Measurements from ENCODE around the gene IMPG2.
"Not testable (repeated sequence)": the region's sequence is repeated elsewhere in the genome, so short reads cannot be mapped to it uniquely, and the experiment has no call there.

Gene IMPG2

DNA sequence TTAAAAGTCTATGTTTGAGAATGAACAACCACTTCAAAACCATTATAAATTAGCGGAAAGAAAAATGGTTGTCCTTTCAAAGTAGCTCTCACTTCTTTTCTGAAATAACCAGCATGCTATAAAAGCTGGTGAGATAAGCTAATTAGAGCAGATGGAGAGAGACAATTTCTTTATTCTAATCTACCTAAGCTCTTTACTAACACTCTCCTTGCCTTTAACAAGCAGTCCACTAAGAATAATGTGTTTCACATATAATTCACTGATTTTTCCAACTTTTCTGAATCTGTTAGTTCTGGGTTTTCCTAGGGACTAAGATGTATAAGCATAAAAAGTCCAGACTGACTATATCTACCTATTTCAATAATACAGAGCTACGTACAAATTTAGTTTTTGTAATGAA, at the start of gene IMPG2:
Gene IMPG2, minus strand, starts transcription at position 101 of the 400 bp plus-strand sequence. CDS start 203 bp downstream, outside the sequence.
- no peak for DNase-seq (ENCODE audit: low read depth in 2 of 2)

DNA sequence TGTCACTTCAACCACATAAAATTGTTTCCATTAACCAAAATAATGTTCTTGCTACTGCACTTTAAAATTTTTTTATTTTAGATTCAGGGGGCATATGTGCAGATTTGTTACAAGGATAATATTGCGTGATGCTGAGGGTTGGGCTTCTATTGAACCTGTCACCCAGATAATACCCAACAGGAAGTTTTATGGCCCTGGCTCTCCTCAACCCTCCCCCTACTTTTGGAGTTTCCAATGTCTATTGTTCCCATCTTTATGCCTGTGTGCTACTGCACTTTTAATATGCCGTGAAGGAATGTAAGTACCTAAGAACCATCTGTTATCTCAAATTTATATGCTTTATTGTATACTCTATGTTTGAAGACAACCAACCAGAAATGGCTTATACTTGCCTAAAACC, 42.0 kb upstream of the IMPG2 start:
- DNase-seq (ENCODE audit: low read depth in 2 of 2), result no peak

DNA sequence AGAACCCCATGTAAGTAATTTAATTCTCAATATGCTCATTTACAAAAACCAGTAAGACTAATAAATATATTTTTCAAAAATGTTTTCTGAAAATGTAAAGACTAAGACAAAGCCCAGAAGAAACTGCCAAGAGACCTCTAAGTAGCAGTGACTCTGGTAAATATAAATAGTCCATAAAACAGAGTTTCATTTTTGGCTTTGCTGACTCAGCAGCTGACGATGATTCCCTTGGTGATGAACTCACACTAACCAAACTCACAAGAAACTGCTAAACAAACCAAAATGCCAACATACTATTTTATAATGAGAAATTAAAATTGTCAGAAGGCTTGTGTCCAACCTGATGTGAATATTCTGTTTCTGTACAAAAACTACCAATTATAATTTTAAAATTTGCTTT, 31.5 kb upstream of the IMPG2 start:
- no peak for DNase-seq (ENCODE audit: low read depth in 2 of 2)

DNA sequence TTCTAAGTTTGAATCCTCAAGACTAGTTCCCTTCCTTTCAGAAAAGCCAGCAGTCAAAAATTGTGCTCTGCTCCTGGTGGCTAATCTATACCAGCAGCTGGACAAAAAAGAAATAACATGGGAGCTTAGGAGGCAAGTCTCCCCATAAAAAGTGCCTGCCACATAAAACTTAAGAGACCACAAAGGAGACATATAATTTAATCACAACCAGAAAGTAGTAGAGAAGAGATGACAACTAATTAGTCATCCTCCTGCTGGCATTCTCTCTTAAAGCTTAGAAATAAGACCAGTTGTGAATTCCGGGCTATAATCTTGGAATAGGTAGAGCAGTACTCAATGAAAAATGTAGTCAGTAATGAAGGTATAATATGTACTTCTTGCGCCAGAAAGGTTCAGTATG, 20.2 kb upstream of the IMPG2 start:
- DNase-seq (ENCODE audit: low read depth in 2 of 2), result no peak

DNA sequence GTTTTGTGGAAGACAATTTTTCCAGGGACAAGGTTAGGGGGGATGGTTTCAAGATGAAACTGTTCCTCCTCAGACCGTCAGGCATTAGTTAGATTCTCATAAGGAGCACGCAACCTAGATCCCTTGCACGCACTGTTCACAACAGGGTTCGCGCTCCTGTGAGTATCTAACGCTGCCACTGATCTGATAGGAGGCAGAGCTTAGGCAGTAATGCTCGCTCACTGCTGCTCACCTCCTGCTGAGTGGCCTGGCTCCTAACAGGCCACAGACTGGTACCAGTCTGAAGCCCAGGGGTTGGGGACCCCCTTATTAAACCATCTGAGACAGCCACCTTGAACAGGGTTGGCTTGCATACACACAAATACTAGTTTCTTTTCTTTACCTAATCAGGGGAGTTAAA, 13.5 kb upstream of the IMPG2 start:
- DNase-seq (ENCODE audit: low read depth in 2 of 2), result no peak

DNA sequence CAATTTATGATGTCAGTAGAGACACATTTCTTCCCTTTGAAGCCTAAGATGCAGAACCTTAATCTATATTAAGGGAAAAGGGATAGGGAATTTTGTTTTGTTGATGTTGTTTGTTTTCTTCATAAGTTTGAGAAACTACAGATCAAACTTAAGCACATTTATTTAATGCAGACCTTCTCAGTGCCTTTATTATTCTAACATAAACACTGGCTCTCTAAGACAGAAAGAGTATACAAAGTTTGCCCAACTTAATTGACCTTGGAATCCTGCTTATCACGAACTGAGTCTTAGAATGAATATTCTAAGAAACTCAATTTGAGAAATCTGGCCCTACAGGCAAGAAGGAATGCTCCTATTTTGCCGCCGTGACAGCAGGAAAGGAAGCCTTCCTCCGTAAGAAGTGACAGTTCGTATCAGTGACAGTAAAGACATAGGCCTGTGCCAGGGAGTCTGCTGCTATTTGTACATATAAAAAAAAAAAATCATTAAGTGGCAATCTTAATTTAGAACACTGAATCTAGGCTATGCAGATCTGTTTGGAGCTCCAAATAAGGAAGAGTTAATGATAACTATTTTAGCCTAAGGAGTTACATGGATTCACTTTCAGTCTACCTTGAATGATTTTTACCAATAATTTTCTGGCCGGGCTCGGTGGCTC, 8.8 kb upstream of the IMPG2 start:
- DNase-seq (ENCODE audit: low read depth in 2 of 2), result no peak

DNA sequence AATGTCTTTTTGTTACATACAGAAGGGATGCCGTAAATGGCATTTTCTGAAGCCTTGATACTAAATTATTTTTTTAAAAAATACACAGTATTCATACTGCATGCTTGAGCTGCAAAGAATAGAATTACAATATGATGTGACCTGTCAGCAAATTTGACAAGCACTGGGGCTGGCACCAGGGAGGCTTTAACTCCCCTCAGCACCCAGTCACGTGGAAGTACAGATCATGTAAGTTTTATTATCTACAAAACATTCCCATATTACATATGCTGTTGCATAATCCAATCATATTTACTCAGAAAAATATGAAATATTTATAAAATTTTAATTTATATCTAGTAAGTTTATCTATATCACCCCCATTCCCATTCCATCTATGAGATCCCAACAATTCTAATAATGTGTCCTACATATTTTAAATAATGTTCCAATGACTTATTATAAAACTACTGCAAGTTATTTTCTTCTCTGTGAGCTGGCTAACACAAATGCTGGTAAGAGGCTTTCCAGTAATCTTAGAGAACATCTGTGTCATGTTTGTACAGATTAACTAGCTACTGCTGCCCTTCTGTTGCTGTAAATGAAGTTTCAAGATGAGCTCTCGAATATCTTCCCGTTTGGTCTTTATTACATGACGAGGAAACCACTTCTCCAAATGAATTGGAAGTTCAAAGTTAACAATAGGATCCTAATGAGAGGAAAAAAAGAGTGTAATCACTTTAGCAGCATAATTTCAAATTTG, 5.2 kb upstream of the IMPG2 start:
- DNase-seq (ENCODE audit: low read depth in 2 of 2), result no peak

DNA sequence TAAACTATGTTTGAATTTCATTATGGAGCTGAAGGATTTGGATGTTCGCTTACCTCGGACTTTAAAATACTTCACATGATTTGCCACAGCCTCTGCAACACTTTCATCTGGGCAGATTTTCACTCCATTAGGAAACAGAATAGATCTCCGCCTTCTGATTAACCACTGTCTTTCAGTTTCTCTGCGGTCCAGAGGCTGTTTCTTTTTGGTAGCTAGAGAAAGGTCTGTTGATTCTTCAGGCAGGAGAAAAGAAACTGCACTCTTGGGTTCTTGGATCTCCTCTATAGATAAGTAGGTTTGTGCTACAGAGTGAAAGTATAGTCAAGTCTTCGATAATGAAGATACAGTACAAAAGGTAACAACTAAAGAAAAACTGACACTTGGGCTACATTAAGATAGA, 844 bp downstream of the IMPG2 start:
- DNase-seq (ENCODE audit: low read depth in 2 of 2), result no peak

DNA sequence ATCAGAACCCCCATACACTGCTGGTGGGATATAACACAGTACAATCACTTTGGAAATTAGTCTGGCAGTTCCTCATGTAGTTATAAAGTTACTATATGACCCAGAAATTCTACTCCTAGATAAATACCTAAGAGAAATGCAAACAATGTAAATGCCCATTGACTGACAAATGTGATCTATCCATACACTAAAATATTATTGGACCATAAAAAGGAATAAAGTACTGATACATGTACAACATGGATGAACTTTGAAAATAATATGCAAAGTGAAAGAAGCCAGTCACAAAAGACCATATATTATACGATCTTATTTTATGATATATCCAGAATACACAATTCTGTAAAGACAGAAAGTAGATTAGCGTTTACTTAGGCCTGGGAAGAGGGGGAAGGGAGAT, 7.8 kb downstream of the IMPG2 start:
- DNase-seq (ENCODE audit: low read depth in 2 of 2), result no peak

DNA sequence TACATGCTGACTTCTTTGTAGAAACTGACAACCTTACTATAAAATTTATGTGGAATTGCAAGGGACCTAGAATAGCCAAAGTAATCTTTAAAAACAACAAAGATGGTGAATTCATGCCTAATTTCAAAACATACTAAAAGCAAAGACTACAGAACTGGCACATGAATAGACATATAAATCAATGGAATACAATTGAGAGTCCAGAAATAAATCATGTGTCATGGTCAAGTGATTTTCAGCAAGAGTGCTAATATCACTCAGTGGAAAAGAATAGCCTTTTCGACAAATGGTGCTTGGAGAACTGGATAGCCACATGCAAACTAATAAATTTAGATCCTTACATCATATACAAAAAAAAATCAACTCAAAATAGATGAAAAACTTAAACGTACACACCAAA, 8.7 kb downstream of the IMPG2 start:
- no peak for DNase-seq (ENCODE audit: low read depth in 2 of 2)

DNA sequence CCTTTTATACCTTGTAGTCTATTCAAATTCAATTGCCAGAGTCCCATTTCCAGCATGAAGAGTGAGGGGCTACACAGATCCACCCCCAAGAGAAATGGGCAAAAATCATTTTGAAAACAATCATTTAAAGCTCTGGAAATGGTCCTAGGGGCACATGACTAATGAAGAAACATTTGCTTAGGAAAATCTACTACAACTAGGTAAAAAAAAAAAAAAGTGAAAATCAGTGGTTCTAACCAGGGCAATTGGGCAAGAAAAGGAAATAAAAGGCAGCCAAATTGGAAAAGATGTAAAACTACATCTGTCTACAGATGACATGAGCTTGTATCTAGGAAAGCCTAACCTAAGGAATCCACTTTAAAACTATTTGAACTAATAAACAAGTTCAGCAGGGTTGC, 9.4 kb downstream of the IMPG2 start:
- DNase-seq (ENCODE audit: low read depth in 2 of 2), result no peak

DNA sequence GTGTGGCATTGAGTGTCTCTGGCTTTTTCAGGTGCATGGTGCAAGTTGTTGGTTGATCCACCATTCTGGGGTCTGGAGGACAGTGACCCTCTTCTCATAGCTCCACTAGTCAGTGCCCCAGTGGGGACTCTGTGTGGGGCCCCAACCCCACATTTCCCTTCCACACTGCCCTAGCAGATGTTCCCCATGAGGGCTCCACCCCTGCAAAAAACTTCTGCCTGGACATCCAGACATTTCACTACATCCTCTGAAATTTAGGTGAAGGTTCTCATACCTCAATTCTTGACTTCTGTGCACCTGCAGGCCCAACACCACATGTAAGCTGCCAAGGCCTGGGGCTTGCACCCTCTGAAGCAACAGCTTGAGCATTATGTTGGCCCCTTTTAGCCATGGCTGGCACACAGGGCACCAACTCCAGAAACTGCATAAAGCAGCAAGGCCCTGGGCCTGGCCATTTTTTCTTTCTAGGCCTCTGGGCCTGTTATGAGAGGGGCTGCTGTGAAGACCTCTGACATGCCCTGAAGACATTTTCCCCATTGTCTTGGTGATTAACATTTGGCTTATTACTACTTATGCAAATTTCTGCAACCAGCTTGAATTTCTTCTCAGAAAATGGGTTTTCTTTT, 12.1 kb downstream of the IMPG2 start:
- DNase-seq (ENCODE audit: low read depth in 2 of 2), result not testable (repeated sequence)

DNA sequence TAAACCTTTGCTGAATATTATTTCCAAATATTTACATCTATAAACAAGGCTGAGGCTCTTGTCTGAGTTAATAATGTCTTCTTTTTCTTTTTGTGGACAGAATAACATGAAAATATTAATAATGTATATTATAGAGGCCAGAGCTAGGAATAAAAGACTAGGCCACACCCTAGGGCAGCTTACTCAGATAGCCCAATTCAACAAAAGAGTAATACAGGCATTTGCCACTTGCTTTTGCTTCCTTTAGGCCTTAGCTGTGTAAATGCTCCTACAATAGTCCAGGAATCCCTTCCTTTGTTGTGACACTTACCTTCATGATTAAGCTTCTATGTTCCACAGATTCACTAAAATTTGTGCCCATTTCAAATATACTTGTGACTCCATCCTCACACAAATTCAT, 16.5 kb downstream of the IMPG2 start:
- no peak for DNase-seq (ENCODE audit: low read depth in 2 of 2)

DNA sequence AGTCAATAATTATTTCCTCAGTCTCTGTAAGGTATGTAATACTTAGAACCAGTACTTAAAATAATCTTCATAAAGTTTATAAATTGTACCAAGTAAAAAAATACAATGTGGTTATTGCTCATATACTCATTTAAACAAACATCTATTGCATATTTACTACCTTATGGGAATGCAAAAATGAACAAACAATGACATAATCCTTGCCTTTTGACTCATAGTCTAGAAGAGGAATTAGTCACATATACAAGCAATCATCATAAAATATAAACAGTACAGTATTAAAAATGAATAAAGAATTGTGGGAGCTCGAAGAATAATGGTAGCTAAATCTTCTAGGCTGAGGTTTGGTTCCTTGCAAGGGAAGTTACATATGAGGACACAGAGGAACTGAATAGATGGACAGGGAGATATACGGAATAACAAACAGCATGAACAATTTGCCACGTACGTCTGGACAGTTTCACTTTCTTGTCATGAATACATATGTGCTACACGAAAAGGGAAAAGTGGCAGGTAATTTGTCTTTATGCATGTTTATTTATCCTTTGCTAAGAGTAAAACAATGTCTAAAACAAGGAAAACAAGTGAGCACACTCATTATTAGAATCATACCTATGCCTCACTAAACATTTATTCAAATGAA, 17.2 kb downstream of the IMPG2 start:
- DNase-seq (ENCODE audit: low read depth in 2 of 2), result no peak

DNA sequence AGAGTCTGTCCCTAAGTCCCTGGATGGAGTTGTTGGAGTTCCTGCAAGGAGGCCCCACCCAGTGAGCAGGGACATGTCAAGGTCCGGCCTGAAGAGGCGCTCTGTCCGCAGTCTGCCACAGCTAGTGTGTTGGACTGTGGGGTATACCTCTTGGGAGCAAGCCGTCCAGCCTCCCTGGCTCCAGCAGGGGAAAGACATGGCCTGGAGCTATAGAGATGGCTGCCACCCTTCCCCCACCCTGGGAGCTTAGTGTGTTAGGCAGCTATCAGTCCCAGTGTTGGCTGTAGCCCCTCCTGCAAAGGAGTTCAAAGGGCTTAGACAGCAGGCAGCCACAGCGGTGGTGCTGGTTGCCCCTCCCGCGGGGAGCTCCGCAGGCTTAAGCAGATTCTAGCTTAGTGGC, 20.3 kb downstream of the IMPG2 start:
- no peak for DNase-seq (ENCODE audit: low read depth in 2 of 2)

DNA sequence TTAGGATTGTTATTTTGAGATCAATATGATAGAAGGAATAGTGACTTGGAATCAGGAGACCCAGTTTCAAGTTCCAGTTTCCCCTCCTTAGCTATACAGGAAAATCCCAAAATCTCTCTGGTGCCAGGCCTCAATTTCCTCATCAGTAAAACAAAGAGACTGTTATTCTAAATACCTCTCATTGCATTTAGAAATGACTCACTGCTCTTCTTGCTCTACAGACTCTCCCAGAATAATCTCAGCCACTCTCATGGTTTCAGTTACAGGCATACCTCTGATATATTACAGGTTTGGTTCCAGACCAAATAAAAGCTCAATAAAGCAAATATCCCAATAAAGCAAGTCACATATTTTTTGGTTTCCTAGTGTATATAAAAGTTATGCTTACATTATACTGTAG, 28.3 kb downstream of the IMPG2 start:
- no peak for DNase-seq (ENCODE audit: low read depth in 2 of 2)

DNA sequence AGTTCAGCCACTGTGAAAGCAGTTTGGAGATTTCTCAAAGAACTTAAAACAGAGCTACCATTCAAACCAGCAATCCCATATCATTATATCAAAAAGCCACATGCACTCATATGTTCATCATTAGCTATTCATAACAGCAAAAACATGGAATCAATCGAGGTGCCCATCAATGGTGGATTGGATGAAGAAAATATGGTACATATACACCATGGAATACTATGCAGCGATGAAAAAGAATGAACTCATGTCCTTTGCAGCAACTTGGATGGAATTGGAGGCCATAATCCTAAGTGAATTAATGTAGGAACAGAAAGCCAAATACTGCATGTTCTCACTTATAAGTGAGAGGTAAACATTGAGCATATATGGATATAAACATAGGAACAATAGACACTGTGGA, 32.1 kb downstream of the IMPG2 start:
- no peak for DNase-seq (ENCODE audit: low read depth in 2 of 2)

DNA sequence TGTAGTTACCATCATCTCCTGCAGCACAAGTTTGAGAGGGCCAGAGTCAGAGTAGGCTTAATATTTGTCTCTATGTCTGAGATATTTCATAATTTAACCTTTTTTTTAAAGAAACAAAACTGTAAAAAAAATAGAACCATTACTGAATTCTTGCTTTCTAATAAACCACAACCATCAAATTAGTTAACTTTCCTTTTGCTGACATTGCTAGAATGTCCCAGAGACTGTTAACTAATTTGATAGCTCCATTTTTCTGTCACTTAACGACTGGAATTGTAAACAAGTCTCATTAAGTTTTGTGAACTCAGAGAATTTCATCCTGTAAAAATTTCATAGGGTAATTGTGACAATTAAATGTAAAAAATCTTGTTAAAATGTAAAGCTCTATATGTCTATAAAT, 35.6 kb downstream of the IMPG2 start:
- DNase-seq (ENCODE audit: low read depth in 2 of 2), result no peak

DNA sequence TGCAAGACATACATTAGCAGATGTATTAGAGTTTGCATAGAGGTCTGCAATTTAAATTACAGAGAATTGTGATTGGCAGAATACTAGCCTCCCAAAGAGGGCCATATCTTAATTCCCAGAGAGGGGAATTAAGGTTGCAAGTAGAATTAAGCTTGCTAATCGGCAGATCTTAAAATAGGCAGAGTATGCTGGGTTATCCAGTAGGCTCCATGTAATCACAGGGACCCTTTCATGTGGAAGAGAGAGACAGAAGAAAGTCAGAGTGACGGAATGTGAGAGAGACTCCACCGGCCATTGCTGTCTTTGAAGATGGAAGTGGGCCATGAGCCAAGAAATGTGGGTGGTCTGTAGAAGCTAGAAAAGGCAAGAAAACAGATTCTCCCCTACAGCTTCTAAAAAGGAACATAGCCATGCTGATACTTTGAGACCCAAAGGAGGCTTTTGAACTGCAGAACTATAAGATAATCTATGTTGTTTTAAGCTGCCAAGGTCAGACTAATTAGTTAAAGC, 38.8 kb downstream of the IMPG2 start:
- DNase-seq (ENCODE audit: low read depth in 2 of 2), result no peak

DNA sequence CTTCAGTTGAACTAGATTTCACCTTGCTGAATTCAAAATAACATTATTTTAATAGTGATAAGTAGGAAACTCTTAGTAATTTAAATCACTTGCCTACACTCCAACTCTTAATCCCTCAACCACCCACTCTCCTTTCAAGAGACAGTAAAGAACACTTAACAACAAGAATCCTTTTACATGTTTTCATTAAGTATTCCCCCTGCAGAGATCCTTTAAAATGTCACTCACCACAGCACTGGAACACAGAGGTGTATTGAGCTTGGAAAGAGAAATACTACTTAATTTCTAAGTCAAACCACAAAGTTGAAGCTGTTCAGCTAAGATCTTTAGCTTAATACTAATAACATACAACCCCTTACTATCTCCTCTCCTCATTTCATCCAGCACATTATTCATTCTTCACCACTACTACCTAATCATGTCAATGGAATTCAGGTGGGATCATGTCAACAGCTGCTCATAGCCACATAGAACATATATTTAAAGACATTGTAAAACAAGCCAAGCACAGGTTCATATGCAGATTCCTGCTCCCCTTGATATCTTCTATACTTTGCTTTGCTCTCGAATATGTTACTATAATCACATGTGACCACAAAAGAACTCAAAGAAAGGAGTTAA, 40.5 kb downstream of the IMPG2 start:
- DNase-seq (ENCODE audit: low read depth in 2 of 2), result no peak

DNA sequence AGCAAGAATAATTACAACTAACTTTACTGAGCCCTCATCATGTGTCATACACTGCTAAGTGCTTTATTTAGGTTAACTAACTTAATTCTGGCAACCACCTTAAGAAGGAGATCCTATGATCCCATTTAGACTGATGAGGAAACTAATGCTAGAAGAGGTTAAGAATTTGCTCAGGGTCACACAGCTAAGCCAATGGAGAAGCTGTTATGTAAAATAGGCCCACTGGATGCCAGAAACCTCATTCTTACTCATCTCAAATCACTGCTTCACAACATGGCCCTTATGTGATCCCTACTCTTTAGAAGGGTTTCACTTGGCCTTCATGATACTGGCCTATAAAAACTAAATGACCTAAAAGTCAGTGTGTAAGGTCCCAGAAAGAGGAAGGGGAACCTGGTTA, 41.2 kb downstream of the IMPG2 start:
- no peak for DNase-seq (ENCODE audit: low read depth in 2 of 2)

DNA sequence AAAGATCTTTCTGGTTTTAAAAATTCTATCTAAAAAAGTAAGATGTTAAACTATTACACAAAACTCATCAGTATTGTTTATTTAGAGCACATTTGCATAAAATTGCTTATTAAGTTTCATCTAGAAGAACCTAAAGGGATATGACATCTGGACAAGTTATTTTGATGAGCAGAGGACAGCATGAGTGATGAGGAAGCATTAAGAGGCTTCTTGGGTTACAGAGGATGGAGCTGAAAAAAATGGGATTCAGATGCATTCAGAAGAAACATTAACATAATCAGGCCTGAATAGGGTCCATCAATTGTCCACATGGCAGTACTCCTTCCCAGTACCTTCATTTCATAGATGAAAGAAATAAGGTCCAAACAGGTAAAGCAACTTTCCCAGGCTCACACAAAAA, 41.6 kb downstream of the IMPG2 start:
- no peak for DNase-seq (ENCODE audit: low read depth in 2 of 2)

Data from stimulated activated CD4-positive, alpha-beta T cell treated with anti-CD3 and anti-CD28 coated beads, Interleukin-1b, Interleukin-23, amount 100 ng/mL, for 4 hours (primary cell).